ENCODE measurements around the gene TMEM247.

The TMEM247 gene

DNA sequence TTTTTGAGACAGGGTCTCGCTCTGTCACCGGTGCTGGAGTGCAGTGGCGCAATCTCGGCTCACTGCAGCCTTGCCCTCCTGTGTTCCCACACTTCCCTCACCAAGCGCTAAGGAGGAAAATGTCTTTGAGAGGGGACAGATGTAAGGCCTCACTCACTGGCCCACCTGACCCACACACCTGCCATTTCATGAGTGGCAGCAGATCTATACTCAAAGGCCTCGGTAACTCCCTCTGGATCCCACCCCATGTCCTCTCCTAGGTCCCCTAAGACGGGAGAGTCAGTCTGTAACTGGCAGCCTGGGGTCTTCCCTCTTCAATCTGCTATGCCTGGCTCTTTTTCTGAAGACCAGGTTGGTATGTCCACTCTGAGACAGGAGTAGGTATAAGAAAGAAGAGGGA lies 12.9 kb downstream of the TMEM247 start:
- no peaks in the 10 kb centered on the region for H3K9me3 ChIP-seq (ENCODE audit: control insufficient read depth in 1 of 2, low read length in 2 of 2)
- no peaks in the 10 kb centered on the region for H3K27me3 ChIP-seq (ENCODE audit: low read depth, low read length)
- H3K27ac ChIP-seq (ENCODE audit: low read length): no peak overlapping the region
- no peak overlapping the region for H3K4me3 ChIP-seq (ENCODE audit: low read depth in 1 of 2, low read length in 2 of 2)
- peaks cover 4 to 34% of the 10 kb centered on the region in 2 donors for H3K4me1 ChIP-seq (ENCODE audit: control insufficient read depth in 1 of 2, insufficient read depth in 2 of 2, low read length in 2 of 2)
- H3K36me3 ChIP-seq (ENCODE audit: control insufficient read depth in 1 of 2, insufficient read depth in 2 of 2, low read length in 2 of 2): no peaks in the 10 kb centered on the region

DNA sequence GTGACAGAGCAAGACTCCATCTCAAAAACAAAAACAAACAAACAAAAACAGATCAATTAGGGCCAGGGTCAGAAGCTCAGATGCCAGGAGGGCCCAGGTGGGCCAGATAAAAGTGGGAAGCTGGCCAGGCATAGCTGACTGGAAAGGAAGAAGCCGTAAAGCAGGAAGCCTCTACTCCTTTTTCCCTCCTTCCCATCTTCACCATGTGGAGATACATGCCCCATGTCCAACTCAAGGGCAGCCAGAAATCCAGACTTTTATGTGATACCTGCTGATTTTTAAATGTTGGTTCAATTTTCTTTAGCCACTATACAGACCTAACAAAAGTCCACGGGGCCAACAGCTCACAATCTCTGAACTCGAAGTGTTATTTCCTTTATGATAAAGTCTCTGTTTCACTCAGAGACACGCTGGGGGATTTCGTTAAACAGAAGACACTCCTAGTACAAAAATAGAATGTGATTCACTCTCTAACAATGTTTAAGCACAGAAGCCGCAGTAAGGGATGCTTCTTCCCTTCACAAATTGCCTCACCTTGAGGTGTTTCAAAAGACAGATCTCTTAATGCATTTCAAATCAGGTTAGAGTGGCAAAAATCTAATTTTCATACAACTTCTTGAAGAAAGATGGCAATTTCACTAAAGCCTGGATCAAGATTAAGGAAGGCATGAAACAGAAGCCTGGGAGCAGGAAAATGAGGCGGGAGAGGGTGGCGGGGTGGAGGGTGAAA lies 14.0 kb downstream of the TMEM247 start:
- Histone ChIP-seq H3K36me3 (ENCODE audit: control insufficient read depth in 1 of 2, insufficient read depth in 2 of 2, low read length in 2 of 2) (no peaks in the 10 kb centered on the region), H3K4me3 (ENCODE audit: low read depth in 1 of 2, low read length in 2 of 2) (no peak overlapping the region), H3K27me3 (ENCODE audit: low read depth, low read length) (no peaks in the 10 kb centered on the region), H3K27ac (ENCODE audit: low read length) (no peak overlapping the region), H3K9me3 (ENCODE audit: control insufficient read depth in 1 of 2, low read length in 2 of 2) (no peaks in the 10 kb centered on the region), H3K4me1 (ENCODE audit: control insufficient read depth in 1 of 2, insufficient read depth in 2 of 2, low read length in 2 of 2) (peaks cover 4 to 23% of the 10 kb centered on the region in 2 donors)

DNA sequence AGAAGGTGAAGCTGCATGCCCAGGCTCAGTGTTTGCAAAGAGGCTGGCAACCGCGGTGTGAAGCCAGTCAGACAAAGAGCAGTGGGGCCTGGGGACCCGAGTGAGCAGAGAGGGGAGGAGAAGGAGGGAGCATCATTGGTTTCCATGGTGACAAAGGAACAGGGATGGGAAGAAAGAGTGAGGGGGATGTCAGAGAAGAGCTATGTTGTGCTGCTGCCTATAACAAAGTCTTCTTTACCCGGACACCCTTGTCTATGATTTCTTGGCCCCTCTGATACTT lies 14.5 kb downstream of the TMEM247 start:
- no peaks in the 10 kb centered on the region for H3K36me3 ChIP-seq (ENCODE audit: control insufficient read depth in 1 of 2, insufficient read depth in 2 of 2, low read length in 2 of 2)
- no peaks in the 10 kb centered on the region for H3K9me3 ChIP-seq (ENCODE audit: control insufficient read depth in 1 of 2, low read length in 2 of 2)
- no peak overlapping the region for H3K27ac ChIP-seq (ENCODE audit: low read length)
- H3K4me3 ChIP-seq (ENCODE audit: low read depth in 1 of 2, low read length in 2 of 2): no peak overlapping the region
- H3K27me3 ChIP-seq (ENCODE audit: low read depth, low read length): no peaks in the 10 kb centered on the region
- H3K4me1 ChIP-seq (ENCODE audit: control insufficient read depth in 1 of 2, insufficient read depth in 2 of 2, low read length in 2 of 2): peaks cover 4 to 23% of the 10 kb centered on the region in 2 donors

GRCh38 chr2:46494596-46494995 lies 15.2 kb downstream of the TMEM247 start:
- Histone ChIP-seq H3K4me1 (ENCODE audit: control insufficient read depth in 1 of 2, insufficient read depth in 2 of 2, low read length in 2 of 2) (peaks cover 4 to 18% of the 10 kb centered on the region in 2 donors), H3K4me3 (ENCODE audit: low read depth in 1 of 2, low read length in 2 of 2) (no peak overlapping the region), H3K27me3 (ENCODE audit: low read depth, low read length) (no peaks in the 10 kb centered on the region), H3K27ac (ENCODE audit: low read length) (no peak overlapping the region), H3K36me3 (ENCODE audit: control insufficient read depth in 1 of 2, insufficient read depth in 2 of 2, low read length in 2 of 2) (no peaks in the 10 kb centered on the region), H3K9me3 (ENCODE audit: control insufficient read depth in 1 of 2, low read length in 2 of 2) (no peaks in the 10 kb centered on the region)

DNA sequence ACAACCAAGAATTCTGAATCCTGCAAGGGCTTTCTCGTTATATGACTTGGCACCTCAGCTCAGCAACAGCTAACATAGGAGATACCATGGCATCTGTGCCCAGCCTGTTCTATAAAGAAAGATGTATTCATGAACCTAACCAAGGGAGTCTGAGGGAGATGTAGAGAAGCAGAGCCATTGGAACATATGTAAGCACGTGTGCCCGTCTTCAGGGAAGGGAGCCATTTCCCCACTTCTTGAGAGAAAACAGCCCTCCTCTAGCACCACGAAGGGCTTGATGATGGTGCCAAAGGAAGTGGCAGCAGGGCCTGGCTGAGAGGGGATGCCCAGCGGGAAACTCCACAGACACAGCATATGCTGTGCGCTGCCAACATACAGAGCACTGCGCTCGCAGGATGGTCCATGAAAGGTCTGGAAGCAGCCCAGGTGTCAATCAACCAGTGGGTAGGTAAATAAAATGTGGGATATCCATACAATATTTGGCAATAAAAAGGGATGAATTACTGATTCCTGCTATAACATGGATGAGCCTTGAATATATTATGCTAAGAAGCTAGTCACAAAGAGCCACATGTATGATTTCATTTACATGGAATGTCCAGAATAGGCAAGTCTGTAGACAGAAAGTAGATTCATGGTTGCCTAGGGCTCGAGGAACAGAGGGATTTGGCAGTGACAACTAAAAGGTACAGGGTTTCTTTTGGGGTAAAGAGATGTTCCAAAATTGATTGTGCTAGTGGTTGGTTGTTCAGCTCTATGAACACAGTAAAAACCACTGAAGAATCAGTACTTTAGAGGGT lies 16.1 kb downstream of the TMEM247 start:
- H3K4me3 ChIP-seq (ENCODE audit: low read depth in 1 of 2, low read length in 2 of 2): no peak overlapping the region

DNA sequence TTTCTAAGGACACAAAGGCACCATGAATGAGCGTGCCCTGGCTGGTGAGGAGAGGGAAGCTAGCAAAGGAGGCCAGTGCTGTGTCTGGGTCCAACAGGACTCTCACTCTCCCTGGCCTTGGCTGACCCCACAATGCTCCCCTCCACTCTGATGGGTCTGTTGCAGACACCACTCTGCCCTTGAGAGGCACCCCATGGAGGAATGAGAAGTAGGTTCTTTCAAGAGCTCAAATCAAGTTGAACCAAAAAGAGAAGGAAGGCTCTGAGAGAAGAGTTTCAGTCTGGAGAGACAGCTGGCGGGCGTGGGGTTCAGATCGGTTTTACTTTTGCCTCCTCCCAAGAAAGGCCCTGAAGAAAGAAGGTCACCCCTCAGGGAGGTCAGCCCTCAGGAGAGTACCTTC lies 18.4 kb downstream of the TMEM247 start:
- no peak overlapping the region for H3K27ac ChIP-seq (ENCODE audit: low read length)

More for the DNA sequence above, 16.1 kb downstream of the TMEM247 start:
- no peaks in the 10 kb centered on the region for H3K36me3 ChIP-seq (ENCODE audit: control insufficient read depth in 1 of 2, insufficient read depth in 2 of 2, low read length in 2 of 2)
- no peak overlapping the region for H3K27ac ChIP-seq (ENCODE audit: low read length)
- H3K9me3 ChIP-seq (ENCODE audit: control insufficient read depth in 1 of 2, low read length in 2 of 2): no peaks in the 10 kb centered on the region
- H3K4me1 ChIP-seq (ENCODE audit: control insufficient read depth in 1 of 2, insufficient read depth in 2 of 2, low read length in 2 of 2): peaks cover 2 to 11% of the 10 kb centered on the region in 2 donors
- no peaks in the 10 kb centered on the region for H3K27me3 ChIP-seq (ENCODE audit: low read depth, low read length)

DNA sequence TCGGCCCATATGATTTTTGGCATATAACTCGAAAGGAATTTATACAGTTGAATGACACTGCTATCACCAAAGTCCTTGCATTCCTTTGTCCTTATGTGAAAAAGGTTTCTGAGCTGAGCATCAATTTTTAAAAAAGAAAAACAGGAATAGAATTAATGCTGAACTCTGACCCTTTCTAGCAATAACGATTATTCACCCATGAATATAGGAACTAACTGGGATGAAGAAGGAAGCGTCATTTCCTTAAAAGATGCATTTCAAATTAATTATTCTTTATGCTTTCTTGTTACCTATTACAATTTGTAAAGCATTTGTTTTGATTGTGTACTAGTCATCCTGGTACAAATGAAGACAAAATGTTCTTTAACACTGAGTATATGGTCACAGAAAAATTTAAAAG lies 19.3 kb downstream of the TMEM247 start:
- Histone ChIP-seq H3K9me3 (ENCODE audit: control insufficient read depth in 1 of 2, low read length in 2 of 2) (no peaks in the 10 kb centered on the region), H3K4me3 (ENCODE audit: low read depth in 1 of 2, low read length in 2 of 2) (no peak overlapping the region), H3K27me3 (ENCODE audit: low read depth, low read length) (no peaks in the 10 kb centered on the region), H3K36me3 (ENCODE audit: control insufficient read depth in 1 of 2, insufficient read depth in 2 of 2, low read length in 2 of 2) (no peaks in the 10 kb centered on the region), H3K4me1 (ENCODE audit: control insufficient read depth in 1 of 2, insufficient read depth in 2 of 2, low read length in 2 of 2) (no peaks in the 10 kb centered on the region), H3K27ac (ENCODE audit: low read length) (no peak overlapping the region)

More for the DNA sequence above, 18.4 kb downstream of the TMEM247 start:
- Histone ChIP-seq H3K9me3 (ENCODE audit: control insufficient read depth in 1 of 2, low read length in 2 of 2) (no peaks in the 10 kb centered on the region), H3K36me3 (ENCODE audit: control insufficient read depth in 1 of 2, insufficient read depth in 2 of 2, low read length in 2 of 2) (no peaks in the 10 kb centered on the region), H3K4me1 (ENCODE audit: control insufficient read depth in 1 of 2, insufficient read depth in 2 of 2, low read length in 2 of 2) (no peaks in the 10 kb centered on the region), H3K27me3 (ENCODE audit: low read depth, low read length) (no peaks in the 10 kb centered on the region), H3K4me3 (ENCODE audit: low read depth in 1 of 2, low read length in 2 of 2) (no peak overlapping the region)

DNA sequence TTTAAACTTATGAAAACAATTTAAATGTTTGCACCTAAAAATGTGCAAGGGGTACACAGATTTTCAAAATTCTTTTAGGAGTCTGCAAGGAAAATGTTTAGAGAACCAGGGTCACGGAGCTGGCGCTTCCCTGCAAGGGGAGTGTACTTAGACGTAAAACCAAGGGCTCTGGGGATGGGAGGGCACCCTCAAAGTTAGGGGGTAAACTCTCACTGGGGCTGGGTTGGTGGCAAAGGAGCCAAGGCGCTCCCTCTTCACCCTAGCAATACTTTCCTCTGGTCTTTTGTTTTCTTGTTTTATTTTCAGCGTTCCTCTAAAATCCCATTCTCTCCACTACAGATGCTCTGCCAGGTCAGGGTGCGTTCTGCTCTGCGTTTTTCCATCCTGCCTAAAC lies 20.0 kb downstream of the TMEM247 start:
- no peaks in the 10 kb centered on the region for H3K36me3 ChIP-seq (ENCODE audit: control insufficient read depth in 1 of 2, insufficient read depth in 2 of 2, low read length in 2 of 2)
- no peaks in the 10 kb centered on the region for H3K4me1 ChIP-seq (ENCODE audit: control insufficient read depth in 1 of 2, insufficient read depth in 2 of 2, low read length in 2 of 2)
- H3K27me3 ChIP-seq (ENCODE audit: low read depth, low read length): no peaks in the 10 kb centered on the region
- peak overlapping the region; percentile 70 to 86 for H3K4me3 ChIP-seq (ENCODE audit: low read depth in 1 of 2, low read length in 2 of 2)
- no peak overlapping the region for H3K27ac ChIP-seq (ENCODE audit: low read length)
- H3K9me3 ChIP-seq (ENCODE audit: control insufficient read depth in 1 of 2, low read length in 2 of 2): no peaks in the 10 kb centered on the region

GRCh38 chr2:46500801-46501200 lies 21.4 kb downstream of the TMEM247 start:
- no peak overlapping the region for H3K27ac ChIP-seq (ENCODE audit: low read length)

GRCh38 chr2:46502291-46502885 lies 23.0 kb downstream of the TMEM247 start:
- no peaks in the 10 kb centered on the region for H3K27me3 ChIP-seq (ENCODE audit: low read depth, low read length)
- H3K36me3 ChIP-seq (ENCODE audit: control insufficient read depth in 1 of 2, insufficient read depth in 2 of 2, low read length in 2 of 2): no peaks in the 10 kb centered on the region
- H3K9me3 ChIP-seq (ENCODE audit: control insufficient read depth in 1 of 2, low read length in 2 of 2): no peaks in the 10 kb centered on the region
- H3K4me3 ChIP-seq (ENCODE audit: low read depth in 1 of 2, low read length in 2 of 2): no peak overlapping the region
- H3K27ac ChIP-seq (ENCODE audit: low read length): no peak overlapping the region
- H3K4me1 ChIP-seq (ENCODE audit: control insufficient read depth in 1 of 2, insufficient read depth in 2 of 2, low read length in 2 of 2): no peaks in the 10 kb centered on the region

More at GRCh38 chr2:46500801-46501200, 21.4 kb downstream of the TMEM247 start:
- Histone ChIP-seq H3K4me3 (ENCODE audit: low read depth in 1 of 2, low read length in 2 of 2) (peak overlapping the region in 1 of 2 donors; percentile 86), H3K9me3 (ENCODE audit: control insufficient read depth in 1 of 2, low read length in 2 of 2) (no peaks in the 10 kb centered on the region), H3K4me1 (ENCODE audit: control insufficient read depth in 1 of 2, insufficient read depth in 2 of 2, low read length in 2 of 2) (no peaks in the 10 kb centered on the region), H3K36me3 (ENCODE audit: control insufficient read depth in 1 of 2, insufficient read depth in 2 of 2, low read length in 2 of 2) (no peaks in the 10 kb centered on the region), H3K27me3 (ENCODE audit: low read depth, low read length) (no peaks in the 10 kb centered on the region)

DNA sequence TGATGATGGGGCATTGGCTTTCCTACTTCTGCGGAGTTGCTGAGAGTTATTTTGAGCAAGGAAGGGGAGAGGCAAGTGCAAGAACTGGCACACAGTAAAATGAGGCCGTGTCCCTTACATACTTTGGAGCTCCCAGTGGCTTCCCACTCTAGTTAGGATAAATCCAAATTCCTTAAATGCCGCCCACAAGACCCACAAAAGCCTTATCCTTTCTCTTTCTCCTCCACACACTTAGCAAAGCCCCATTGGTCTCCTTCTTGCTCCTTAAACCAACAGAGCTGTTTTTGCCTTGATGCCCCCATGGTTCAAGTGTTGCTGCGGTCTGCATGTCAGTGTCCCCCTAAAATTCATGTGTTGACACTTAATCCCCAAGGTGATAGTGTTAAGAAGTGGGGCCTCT lies 24.3 kb downstream of the TMEM247 start:
- Histone ChIP-seq H3K36me3 (ENCODE audit: control insufficient read depth in 1 of 2, insufficient read depth in 2 of 2, low read length in 2 of 2) (no peaks in the 10 kb centered on the region), H3K9me3 (ENCODE audit: control insufficient read depth in 1 of 2, low read length in 2 of 2) (no peaks in the 10 kb centered on the region), H3K4me1 (ENCODE audit: control insufficient read depth in 1 of 2, insufficient read depth in 2 of 2, low read length in 2 of 2) (no peaks in the 10 kb centered on the region), H3K27me3 (ENCODE audit: low read depth, low read length) (no peaks in the 10 kb centered on the region), H3K27ac (ENCODE audit: low read length) (no peak overlapping the region), H3K4me3 (ENCODE audit: low read depth in 1 of 2, low read length in 2 of 2) (no peak overlapping the region)

Data from muscle layer of duodenum (tissue), 2 donors.